GM12892 (cell line): Measurements from ENCODE around the gene RNASET2.

ENCODE experiments used
- POLR2A ChIP-seq: IDR thresholded peaks from 2 replicates; pipeline ENCODE4 v1.6.1; 2011; ENCODE audit warnings: low read depth, low read length, control low read depth
- POLR2AphosphoS5 ChIP-seq: IDR thresholded peaks from 2 replicates; pipeline ENCODE4 v1.6.1; 2011; ENCODE audit warnings: low read depth, low read length, control low read depth
- TAF1 ChIP-seq: IDR thresholded peaks from 2 replicates; pipeline ENCODE4 v1.6.1; 2011; ENCODE audit warnings: low read depth, mild to moderate bottlenecking, control low read depth, low read length, borderline replicate concordance

DNA sequence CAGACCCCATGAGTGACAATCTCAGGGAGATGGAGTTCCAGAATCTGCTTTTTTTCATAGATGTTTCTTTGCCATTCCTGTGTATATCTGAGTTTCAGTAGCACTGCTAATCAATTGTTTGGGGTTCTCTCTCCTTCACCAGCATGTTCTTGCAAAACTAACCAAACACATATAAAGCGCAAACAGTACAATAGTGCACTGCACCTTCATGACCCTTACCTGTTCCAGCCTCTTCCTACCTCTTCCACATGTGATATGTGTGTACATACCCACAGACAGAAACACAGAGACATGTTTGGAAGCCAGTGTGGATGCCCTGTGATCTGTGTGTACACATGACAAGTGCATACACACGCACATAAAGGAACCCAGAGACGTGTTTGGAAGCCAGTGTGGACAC, 41.0 kb upstream of the RNASET2 start:
- TF ChIP-seq POLR2AphosphoS5: no peak
- no peak for TF ChIP-seq POLR2A
- no peak for TF ChIP-seq TAF1
